NCI-H2107 treated with DMSO at 0.1 percent for 48 hours (cell line): ENCODE measurements around the gene TPM4.
"Not testable (repeated sequence)": the region's sequence is repeated elsewhere in the genome, so short reads cannot be mapped to it uniquely, and the experiment has no call there.

ENCODE experiments used
- DNase-seq: peaks from one replicate; lab custom pipeline; 2025; ENCODE audit not compliant: unreplicated experiment; lab: John Stamatoyannopoulos, UW

Gene TPM4

GRCh38 chr19:16076154-16076957 is at the start of gene TPM4:
TPM4 (plus strand) TSS chr19:16076495; CDS start chr19:16076566, 71 bp downstream.
- peak; percentile 4 for DNase-seq

DNA sequence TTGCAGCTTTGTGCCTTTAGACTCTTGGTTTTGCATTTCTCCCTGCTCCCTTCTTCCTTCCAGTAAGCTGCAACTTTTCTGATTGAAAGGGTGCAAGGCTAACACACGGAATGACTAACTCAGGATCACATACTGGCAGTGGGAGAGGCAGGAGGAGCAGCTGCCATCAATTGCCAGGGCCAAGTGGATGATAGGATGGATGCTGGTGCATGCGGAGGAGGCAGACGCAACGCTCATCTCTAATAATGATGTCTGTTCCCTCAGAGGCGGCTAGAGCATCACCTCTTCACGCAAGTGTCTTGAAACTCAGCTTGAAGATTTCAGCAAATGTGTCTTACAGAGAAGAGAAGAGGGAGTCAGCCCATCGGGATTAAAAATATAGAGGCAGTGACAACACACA is 49.5 kb upstream of the TPM4 start:
- no peak for DNase-seq

DNA sequence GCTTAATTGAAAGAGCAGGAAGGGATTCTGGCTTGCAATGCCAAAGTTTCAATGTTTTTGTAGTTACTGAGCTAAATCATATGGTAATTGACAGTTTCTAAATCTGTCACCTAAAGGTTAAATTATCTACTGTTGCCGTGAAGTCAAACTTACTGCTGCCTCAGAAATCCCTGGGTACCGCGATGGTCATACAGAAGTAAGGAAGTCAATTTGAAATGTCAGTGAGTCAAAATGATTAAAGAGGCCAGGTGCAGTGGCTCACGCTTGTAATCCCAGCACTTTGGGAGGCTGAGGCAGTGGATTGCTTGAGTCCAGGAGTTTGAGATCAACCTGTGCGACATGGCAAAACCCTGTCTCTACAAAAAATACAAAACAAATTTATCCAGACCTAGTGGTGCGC is 48.8 kb upstream of the TPM4 start:
- no peak for DNase-seq

- not testable (repeated sequence) for DNase-seq
Observed at GRCh38 chr19:16030155-16030554, 46.1 kb upstream of the TPM4 start.

- no peak for DNase-seq
Observed at GRCh38 chr19:16030964-16031871, 45.1 kb upstream of the TPM4 start.

DNA sequence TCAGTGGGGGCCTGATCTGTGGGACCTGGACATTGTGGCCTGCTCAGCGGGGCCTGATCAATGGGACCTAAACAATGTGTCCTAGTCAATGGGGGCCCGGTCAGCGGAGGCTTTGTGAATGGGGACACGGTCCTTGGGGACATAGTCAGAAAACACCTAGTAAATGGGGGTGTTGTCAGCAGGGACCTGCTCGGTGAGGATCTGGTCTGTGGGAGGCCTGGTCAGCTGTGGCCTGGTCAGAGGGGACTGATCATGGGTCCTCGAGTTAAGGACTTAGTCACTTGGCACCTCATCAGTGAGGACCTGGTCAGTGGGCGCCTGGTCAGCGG is 44.5 kb upstream of the TPM4 start:
- no peak for DNase-seq

- DNase-seq = no peak
Observed at GRCh38 chr19:16032509-16033135, 43.7 kb upstream of the TPM4 start.

GRCh38 chr19:16033136-16033530 is 43.2 kb upstream of the TPM4 start:
- no peak for DNase-seq

GRCh38 chr19:16033721-16034120 is 42.6 kb upstream of the TPM4 start:
- no peak for DNase-seq

- DNase-seq = no peak
Observed at GRCh38 chr19:16034180-16034579, 42.1 kb upstream of the TPM4 start.

DNA sequence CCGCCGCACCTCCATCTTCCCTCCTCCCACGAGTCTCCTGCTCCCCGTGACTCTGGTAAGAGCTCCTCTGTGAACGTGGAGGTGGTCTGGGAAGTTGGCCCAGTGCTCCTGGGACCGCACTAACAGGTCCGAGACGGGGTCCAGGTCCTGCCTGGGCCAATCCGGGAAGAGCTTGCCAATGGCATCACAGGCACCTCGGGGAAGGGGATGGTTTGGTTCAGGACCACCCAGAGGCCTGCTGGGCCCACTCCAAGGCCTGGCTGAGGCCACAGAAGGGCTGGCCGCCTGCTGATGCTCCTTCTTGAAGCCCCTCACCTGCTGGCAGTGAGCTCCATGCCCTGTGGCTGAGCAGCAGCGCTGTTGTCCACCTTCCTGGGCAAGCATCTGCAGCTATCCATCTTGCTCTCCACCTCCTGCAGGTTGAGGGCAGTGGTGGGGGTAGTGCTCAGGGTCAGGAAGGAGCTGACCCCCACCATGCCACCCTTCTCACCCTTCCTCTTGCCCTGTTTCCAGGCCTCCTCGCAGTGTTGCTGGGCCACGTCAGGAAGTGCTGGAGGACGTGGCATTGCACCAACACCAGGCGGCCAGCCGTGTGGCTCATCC is 41.2 kb upstream of the TPM4 start:
- DNase-seq = no peak

DNA sequence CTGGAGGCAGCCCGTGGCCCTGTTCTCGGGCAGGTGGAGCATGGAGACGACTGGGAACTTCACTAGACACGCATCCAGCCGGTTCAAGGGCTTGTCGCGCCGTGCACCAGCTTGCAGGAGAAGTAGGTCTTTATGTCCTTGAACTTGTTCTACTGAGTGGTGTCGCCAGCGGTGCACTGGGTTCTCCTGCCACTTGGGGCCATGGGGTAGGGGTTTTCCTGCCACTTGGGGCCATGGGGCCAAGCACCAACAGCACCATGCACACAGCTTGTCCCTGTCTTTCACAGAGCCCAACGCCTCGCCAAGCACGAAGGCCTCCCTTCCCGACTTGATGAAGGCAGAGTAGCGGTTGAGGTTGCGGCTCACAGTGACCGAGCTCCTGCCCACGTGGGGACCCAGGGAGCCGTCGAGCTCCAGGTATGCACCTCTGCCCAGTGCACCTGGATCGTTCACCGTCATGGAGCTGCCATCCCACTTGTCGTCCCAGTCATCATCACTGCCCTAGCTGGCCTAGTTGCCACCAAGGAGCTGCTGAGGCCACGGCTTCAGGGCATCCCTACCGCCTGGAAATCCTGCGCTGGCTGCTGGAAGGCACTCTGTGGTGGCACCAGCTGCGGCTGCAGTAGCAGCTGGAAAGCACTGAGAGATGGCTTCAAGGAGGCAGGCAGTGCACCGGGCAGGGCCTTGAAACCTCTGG is 40.5 kb upstream of the TPM4 start:
- no peak for DNase-seq

DNA sequence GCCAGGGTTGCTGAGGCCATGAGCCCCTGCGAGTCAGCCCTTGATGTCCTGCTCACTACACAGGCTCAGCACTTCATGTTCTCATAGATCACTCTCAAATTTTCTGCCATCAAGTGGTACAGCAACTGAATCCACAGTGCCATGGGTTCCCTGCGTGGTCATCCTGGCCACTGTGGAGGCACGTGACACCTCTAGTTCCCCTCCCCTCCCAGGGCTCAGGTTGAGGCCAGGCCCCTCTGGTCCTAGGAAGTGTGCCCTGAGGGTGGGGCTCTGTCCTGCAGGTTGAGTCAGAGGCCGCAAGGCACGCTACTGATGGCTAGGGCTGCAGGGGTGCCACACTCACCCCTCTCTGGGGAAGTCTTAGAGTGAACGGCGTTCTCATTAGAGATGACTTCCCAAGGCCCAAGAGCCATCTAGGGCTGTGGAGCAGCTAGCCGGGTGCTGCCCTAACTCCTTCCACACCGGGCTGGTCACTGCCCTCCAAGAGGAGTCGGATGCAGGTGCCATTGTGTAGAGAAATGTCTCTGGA is 39.8 kb upstream of the TPM4 start:
- no peak for DNase-seq

GRCh38 chr19:16036941-16037340 is 39.4 kb upstream of the TPM4 start:
- DNase-seq = no peak

DNA sequence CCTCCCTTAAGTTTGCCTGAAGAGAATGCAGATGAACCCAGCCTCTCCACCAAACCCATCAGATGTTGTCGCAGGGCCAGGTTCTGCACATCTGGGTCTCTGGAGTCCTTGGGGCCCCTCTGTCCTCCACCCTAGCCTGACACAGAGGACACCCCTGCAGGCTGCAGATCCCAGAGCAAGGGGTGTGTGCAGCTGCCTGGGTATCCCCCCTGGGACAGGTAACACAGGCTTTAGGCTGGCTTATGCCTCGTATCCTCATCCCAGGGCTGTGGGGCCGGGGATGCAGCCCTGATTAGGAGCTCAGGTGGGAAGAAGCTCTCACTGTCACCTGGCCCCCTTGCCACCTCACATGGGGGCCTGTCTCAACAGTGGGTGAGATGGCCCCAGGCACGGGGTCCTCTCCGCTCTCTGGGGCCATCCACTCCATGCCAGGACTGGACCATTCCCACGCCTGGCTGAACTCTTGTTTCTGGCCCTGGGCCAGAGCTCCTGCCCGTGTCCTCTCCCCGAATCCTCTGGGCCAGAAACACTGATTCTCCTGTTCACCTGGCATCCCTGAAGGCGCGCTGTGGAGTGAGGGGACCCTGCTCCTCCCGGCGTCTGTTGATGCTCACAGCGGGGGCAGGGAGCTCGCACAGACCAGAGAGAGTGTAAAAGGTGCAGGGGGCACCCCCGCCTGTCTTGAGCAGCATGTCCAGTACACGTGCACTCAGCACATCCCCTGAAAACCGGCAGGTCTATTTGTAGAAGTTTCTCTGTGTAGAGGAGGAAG is 38.7 kb upstream of the TPM4 start:
- DNase-seq = no peak

- no peak for DNase-seq
Observed at GRCh38 chr19:16038196-16038695, 38.0 kb upstream of the TPM4 start.

- DNase-seq = no peak
Observed at GRCh38 chr19:16039081-16039480, 37.2 kb upstream of the TPM4 start.

DNA sequence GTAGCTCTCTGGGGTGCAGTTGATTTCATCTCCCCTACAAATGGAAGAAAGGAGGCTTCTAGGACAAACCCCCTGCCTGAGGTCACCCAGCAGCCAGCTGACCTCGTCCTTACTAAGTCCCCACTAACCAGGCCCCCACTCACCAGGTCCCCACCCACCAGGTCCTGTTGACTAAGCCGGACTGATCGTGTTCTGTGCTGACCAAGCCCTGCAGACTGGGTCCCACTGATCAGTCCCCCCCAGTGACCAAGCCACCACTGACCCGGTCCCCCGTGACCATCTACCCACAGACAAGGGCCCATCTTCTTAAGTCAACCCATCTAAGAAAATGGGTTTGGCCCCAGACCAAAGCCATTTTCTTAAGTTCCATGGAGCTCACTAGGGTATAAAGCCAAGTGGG is 36.8 kb upstream of the TPM4 start:
- DNase-seq = no peak

DNA sequence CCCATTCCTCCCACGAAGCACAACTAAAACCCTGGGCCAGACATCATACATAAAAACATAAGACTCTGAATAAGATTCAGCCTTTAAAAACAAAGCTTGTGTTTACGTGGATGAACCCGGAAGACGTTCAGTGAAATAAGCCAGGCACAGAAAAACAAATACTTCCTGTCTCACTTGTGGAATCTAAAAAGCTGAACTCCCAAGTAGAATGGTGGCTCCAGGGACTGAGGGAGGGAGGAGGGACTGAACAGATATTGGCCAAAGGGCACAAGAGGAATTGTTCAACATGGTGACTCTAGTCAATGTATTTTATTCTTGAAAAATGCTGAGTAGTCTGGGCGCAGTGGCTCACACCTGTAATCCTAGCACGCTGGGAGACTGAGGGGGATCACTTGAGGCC is 35.7 kb upstream of the TPM4 start:
- DNase-seq = no peak
